Activated CD8-positive, alpha-beta memory T cell treated with anti-CD3 and anti-CD28 coated beads for 48 hours (primary cell): ENCODE results near the gene PARD3.
"Not testable (repeated sequence)": the region's sequence is repeated elsewhere in the genome, so short reads cannot be mapped to it uniquely, and the experiment has no call there.

ENCODE experiments used
- DNase-seq, 3 experiments: peaks; one replicate each; pipeline ENCODE4 v3.0.0-alpha.2; 2020; ENCODE audit warnings: low read depth in 2 of 3, low spot score in 2 of 3

The PARD3 gene

GRCh38 chr10:34768261-34768971 lies 46.7 kb downstream of the PARD3 start:
- no peak for DNase-seq

- DNase-seq, result no peak
Measured at GRCh38 chr10:34766811-34767494, 48.1 kb downstream of the PARD3 start.

- no peak for DNase-seq
Measured at GRCh38 chr10:34766266-34766600, 48.9 kb downstream of the PARD3 start.

DNA sequence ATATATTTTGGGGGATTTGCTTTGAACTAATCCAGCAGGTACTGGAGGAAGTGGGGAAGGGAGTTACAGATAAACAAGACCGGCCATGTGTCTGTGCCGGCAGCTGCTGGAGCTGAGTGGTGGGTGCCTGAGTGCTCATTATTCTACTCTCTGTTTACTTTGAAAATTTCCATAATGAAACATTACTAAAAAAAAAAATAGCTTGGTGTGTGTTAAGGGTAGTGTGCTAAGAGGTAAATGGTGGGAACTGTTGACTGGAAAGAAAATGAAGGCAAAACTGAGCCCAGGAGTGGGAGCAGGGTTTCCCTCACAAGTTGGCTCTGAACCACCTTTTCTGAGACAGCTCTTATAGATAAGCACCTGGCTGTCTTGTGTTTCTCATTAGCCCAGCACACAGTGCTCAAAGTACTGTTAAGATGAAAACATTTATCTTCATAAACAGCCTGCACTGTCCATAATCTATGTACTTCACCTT lies 50.6 kb downstream of the PARD3 start:
- DNase-seq, result no peak

GRCh38 chr10:34762603-34763299 lies 52.3 kb downstream of the PARD3 start:
- DNase-seq, result no peak

DNA sequence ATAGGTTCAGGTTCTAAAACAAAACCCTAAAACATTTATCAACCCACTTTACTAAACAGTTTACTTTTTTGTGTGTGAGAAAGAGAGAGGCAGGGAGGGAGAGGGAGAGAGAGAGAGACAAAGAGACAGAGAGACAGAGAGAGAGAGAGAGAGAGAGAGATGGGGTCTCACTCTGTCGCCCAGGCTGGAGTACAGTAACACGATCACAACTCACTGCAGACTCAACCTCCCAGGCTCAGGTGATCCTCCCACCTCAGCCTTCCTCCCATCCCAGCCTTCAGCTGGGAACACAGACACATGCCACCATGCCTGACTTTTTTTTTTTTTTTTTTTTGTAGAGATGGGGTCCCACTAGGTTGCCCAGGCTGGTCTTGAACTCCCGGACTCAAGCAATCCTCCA lies 52.9 kb downstream of the PARD3 start:
- no peak for DNase-seq

- no peak for DNase-seq
Measured at GRCh38 chr10:34761453-34761852, 53.6 kb downstream of the PARD3 start.

GRCh38 chr10:34760606-34761005 lies 54.5 kb downstream of the PARD3 start:
- no peak for DNase-seq

DNA sequence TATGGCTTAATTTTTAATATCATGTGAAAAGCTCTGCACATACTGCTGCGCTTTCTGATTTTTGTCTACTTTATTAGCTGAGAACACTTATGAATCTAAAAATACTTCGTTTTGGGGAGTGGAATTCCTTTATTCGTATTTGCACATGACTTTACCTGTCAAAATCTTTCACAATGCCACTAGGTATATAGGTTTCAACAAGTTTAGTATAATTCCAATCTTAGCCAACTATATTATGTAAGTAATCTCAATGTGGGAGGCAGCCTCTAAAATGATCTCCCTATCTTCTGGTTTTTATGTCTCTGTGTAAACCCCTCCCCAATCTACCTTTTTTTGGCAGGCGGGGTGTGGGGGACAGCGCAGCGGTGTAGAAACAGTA lies 55.3 kb downstream of the PARD3 start:
- DNase-seq, result no peak

GRCh38 chr10:34759161-34759836 lies 55.8 kb downstream of the PARD3 start:
- DNase-seq, result no peak

DNA sequence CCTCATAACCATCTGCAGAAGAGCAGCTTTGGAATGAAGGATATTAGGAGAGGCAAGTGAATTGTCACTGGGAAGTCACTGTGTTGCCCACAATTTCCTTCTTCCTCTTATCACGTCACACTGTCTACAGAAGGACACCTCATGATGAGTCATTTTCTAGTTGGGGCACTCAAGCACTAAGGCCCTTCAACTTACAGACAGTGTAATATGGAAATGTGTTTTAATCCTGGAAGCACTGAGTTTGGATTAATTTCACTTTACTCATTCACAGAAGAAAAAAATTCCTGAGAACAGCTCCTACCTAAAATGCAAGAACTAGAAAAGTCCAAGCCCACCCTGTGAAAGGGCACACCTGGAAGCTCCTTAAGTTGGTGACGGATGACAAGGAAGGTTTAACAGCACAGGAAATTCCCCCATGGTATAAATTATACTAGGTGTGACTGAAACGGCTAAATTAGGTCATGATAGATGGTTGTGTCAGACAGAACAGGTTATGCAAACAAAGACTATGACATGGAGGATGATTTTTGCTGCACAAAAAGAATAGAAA lies 56.6 kb downstream of the PARD3 start:
- no peak for DNase-seq

GRCh38 chr10:34757933-34758332 lies 57.2 kb downstream of the PARD3 start:
- DNase-seq, result no peak

DNA sequence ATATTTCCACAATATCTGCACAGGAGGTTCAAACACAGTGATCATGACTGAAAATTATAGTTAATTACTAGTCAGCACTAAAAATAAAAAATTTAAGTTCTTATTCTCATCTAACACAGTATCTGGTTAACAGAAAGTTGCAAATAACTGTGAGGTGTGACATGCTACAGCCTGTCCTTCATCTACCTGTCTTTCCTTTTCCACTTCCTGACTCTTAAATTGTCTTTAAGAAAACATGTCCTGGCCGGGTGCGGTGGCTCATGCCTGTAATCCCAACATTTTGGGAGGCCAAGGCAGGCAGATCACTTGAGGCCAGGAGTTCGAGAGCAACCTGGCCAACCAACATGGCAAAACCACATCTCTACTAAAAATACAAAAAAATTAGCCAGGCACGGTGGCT lies 57.9 kb downstream of the PARD3 start:
- DNase-seq, result not testable (repeated sequence)

- DNase-seq, result no peak
Measured at GRCh38 chr10:34756584-34756983, 58.5 kb downstream of the PARD3 start.

- no peak for DNase-seq
Measured at GRCh38 chr10:34753014-34753757, 61.9 kb downstream of the PARD3 start.

GRCh38 chr10:34751272-34751671 lies 63.8 kb downstream of the PARD3 start:
- no peak for DNase-seq

DNA sequence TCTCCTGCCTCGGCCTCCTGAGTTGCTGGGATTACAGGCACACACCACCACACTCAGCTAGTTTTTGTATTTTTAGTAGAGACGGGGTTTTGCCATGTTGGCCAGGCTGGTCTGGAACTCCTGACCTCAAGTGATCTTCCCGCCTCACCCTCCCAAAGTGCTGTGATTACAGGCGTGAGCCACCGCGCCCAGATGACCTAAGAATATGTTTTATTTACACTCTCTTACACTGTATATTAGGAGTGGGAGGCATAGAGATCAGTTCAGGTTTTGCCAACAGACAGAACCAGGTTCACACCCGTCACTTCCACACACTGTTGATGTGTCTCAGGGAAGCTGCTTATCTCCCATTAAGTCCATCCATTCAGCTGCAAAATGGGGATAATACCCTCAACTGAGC lies 64.3 kb downstream of the PARD3 start:
- DNase-seq, result not testable (repeated sequence)

DNA sequence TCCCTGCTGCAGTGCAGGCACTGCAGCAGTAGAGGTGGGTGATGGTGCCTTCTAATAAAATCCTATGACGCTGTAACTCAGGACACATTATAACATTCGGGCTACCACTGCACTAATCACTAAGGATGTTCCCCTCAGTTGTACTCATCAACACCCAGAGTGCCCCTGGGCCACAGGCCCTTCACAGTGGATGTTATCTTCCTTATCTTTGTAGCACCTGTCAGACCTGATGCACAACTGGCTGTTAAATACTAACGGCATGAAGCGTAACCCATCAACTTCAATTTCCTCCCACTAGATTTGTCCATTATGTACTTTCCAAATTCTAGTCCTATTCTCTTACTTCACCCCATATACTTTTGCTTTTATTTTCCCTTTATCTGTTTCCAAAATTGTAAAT lies 66.3 kb downstream of the PARD3 start:
- no peak for DNase-seq

DNA sequence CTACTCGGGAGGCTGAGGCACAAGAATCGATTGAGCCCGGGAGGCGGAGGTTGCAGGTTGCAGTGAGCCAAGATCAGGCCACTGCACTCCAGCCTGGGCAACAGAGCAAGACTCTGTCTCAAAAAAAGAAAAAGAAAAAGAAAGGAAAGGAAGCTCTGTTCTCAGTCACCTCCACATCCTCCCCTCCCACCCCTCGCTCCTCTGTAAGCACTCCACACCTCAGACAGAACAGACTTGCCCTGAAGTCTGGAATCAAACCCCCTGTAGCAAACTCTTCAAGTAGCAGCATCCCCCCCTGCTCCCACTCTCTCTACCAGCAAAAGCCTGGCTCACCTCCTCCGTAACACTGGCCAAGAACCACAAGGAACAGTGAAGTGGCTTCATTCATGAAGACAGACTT lies 66.7 kb downstream of the PARD3 start:
- DNase-seq, result no peak

GRCh38 chr10:34746094-34746493 lies 69.0 kb downstream of the PARD3 start:
- no peak for DNase-seq

DNA sequence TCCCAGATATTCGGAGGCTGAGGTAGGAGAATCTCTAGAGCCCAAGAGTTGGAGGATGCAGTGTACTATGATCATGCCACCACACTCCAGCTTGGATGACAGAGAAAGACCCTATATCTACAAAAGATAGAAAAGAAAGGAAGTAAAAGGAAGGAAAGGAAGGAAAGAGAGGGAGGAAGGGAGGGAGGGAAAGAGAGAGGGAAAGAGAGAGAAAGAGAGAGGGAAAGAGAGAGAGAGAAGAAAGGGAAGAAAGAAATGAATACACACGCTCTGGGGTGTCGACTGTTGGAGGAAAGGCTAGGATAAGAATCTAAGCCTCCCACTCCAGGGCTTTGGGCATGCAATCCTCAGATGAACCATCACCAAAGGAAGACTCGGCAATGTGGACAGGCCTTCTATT lies 69.9 kb downstream of the PARD3 start:
- DNase-seq, result no peak
